SJSA1 (cell line): ENCODE results near the gene PKIG. TPM values are rescaled to one million over a fixed set of nuclear protein-coding genes. Genes with fewer than 3 reads are reported as not detected.
"Not testable (repeated sequence)": the region's sequence is repeated elsewhere in the genome, so short reads cannot be mapped to it uniquely, and the experiment has no call there.

ENCODE experiments used
- DNase-seq, 2 experiments: peaks; one replicate each; pipeline ENCODE4 v3.0.0-alpha.2; 2015 to 2020; ENCODE audit warnings: low spot score in 2 of 2, low read depth in 1 of 2
- H3K27ac ChIP-seq: fragments of 250-450 bp; sonication (Bioruptor Pico); 2 replicates; pipeline ENCODE4 v1.5.1; 2020; ENCODE audit warnings: mild to moderate bottlenecking, moderate library complexity
- H3K27me3 ChIP-seq: fragments of 250-450 bp; sonication (Bioruptor Pico); replicated peaks from 2 replicates; pipeline ENCODE4 v1.5.1; 2020; ENCODE audit warnings: mild to moderate bottlenecking, moderate library complexity
- H3K36me3 ChIP-seq: fragments of 250-450 bp; sonication (Bioruptor Pico); 2 replicates; pipeline ENCODE4 v1.5.1; 2020; ENCODE audit warnings: mild to moderate bottlenecking
- H3K4me1 ChIP-seq: fragments of 250-450 bp; sonication (Bioruptor Pico); replicated peaks from 2 replicates; pipeline ENCODE4 v1.6.1; 2021; ENCODE audit warnings: mild to moderate bottlenecking
- H3K4me3 ChIP-seq: fragments of 250-450 bp; sonication (Bioruptor Pico); 2 replicates; pipeline ENCODE4 v1.5.1; 2020; ENCODE audit warnings: mild to moderate bottlenecking
- H3K9me3 ChIP-seq: fragments of 250-450 bp; sonication (Bioruptor Pico); replicated peaks from 2 replicates; pipeline ENCODE4 v1.5.1; 2020; ENCODE audit warnings: mild to moderate bottlenecking
- total RNA-seq: library from RNA; depleted of rRNA; stranded (reverse); fragments of >200 nt; shearing (Covaris generic); gene quantifications from 2 replicates; pipeline ENCODE4 v1.2.3, GENCODE V29; 2014

PKIG gene
- total RNA-seq, 1 experiment from 2014 or later = 54.6 TPM

GRCh38 chr20:44579313-44580081 is 2.9 kb upstream of the PKIG start:
- Histone ChIP-seq H3K4me3 (no peak overlapping the region), H3K4me1 (peaks cover 69% of the 10 kb centered on the region), H3K27me3 (no peaks in the 10 kb centered on the region), H3K9me3 (peaks cover 4% of the 10 kb centered on the region; the same call in 1 of the 2 replicates), H3K36me3 (no peaks in the 10 kb centered on the region), H3K27ac (peak overlapping the region; percentile 64)
- DNase-seq = peak; percentile 66 to 67

GRCh38 chr20:44580581-44581268 is 1.7 kb upstream of the PKIG start:
- peak in 1 of 2 experiments; percentile 35 for DNase-seq
- peaks cover 69% of the 10 kb centered on the region for H3K4me1 ChIP-seq
- peaks cover 4% of the 10 kb centered on the region; the same call in 1 of the 2 replicates for H3K9me3 ChIP-seq
- no peaks in the 10 kb centered on the region for H3K27me3 ChIP-seq
- no peaks in the 10 kb centered on the region for H3K36me3 ChIP-seq
- H3K27ac ChIP-seq = peak overlapping the region; percentile 64
- no peak overlapping the region for H3K4me3 ChIP-seq

- Histone ChIP-seq H3K4me1 (peaks cover 63% of the 10 kb centered on the region), H3K9me3 (peaks cover 4% of the 10 kb centered on the region; the same call in 1 of the 2 replicates), H3K27me3 (no peaks in the 10 kb centered on the region), H3K27ac (peak overlapping the region; percentile 64), H3K36me3 (no peaks in the 10 kb centered on the region), H3K4me3 (no peak overlapping the region)
- peak in 1 of 2 experiments; percentile 31 for DNase-seq
These were observed 864 bp upstream of the PKIG start for GRCh38 chr20:44581515-44581914.

- Histone ChIP-seq H3K27me3 (no peaks in the 10 kb centered on the region), H3K4me1 (peaks cover 54% of the 10 kb centered on the region), H3K27ac (peak overlapping the region; percentile 57), H3K9me3 (no peaks in the 10 kb centered on the region), H3K4me3 (peak overlapping the region; percentile 21), H3K36me3 (no peaks in the 10 kb centered on the region)
- DNase-seq = peak in 1 of 2 experiments; percentile 38
These were observed 778 bp downstream of the PKIG start for GRCh38 chr20:44583157-44583556.

- no peaks in the 10 kb centered on the region for H3K27me3 ChIP-seq
- no peak overlapping the region for H3K27ac ChIP-seq
- DNase-seq = no peak
- H3K9me3 ChIP-seq = no peaks in the 10 kb centered on the region
- no peak overlapping the region for H3K4me3 ChIP-seq
- H3K4me1 ChIP-seq = peaks cover 52% of the 10 kb centered on the region
- no peaks in the 10 kb centered on the region for H3K36me3 ChIP-seq
These were observed 1.8 kb downstream of the PKIG start for GRCh38 chr20:44584162-44584561.

- no peak for DNase-seq
- no peak overlapping the region for H3K27ac ChIP-seq
- no peaks in the 10 kb centered on the region for H3K9me3 ChIP-seq
- H3K36me3 ChIP-seq = peaks cover 2% of the 10 kb centered on the region; the same call in 1 of the 2 replicates
- no peak overlapping the region for H3K4me3 ChIP-seq
- H3K27me3 ChIP-seq = no peaks in the 10 kb centered on the region
- peaks cover 41% of the 10 kb centered on the region for H3K4me1 ChIP-seq
These were observed 2.9 kb downstream of the PKIG start for GRCh38 chr20:44585057-44585963.

GRCh38 chr20:44586289-44586911 is 4.0 kb downstream of the PKIG start:
- H3K4me1 ChIP-seq = peaks cover 30% of the 10 kb centered on the region

GRCh38 chr20:44587035-44587980 is 4.9 kb downstream of the PKIG start:
- DNase-seq = no peak
- no peak overlapping the region for H3K27ac ChIP-seq

More at GRCh38 chr20:44586289-44586911, 4.0 kb downstream of the PKIG start:
- Histone ChIP-seq H3K27me3 (no peaks in the 10 kb centered on the region), H3K9me3 (no peaks in the 10 kb centered on the region), H3K27ac (no peak overlapping the region), H3K36me3 (peaks cover 6% of the 10 kb centered on the region; the same call in 1 of the 2 replicates), H3K4me3 (no peak overlapping the region)
- DNase-seq = no peak

GRCh38 chr20:44588321-44588720 is 5.9 kb downstream of the PKIG start:
- not testable (repeated sequence) for H3K27ac ChIP-seq, H3K9me3 ChIP-seq, H3K4me3 ChIP-seq, H3K27me3 ChIP-seq, H3K36me3 ChIP-seq, DNase-seq
- H3K4me1 ChIP-seq = peaks cover 11% of the 10 kb centered on the region

More at GRCh38 chr20:44587035-44587980, 4.9 kb downstream of the PKIG start:
- Histone ChIP-seq H3K9me3 (no peaks in the 10 kb centered on the region), H3K4me3 (no peak overlapping the region), H3K36me3 (peaks cover 6% of the 10 kb centered on the region; the same call in 1 of the 2 replicates), H3K27me3 (no peaks in the 10 kb centered on the region), H3K4me1 (peaks cover 21% of the 10 kb centered on the region)

- H3K9me3 ChIP-seq = no peaks in the 10 kb centered on the region
- H3K4me1 ChIP-seq = peaks cover 5% of the 10 kb centered on the region
- H3K4me3 ChIP-seq = no peak overlapping the region
- peaks cover 6% of the 10 kb centered on the region; the same call in 1 of the 2 replicates for H3K36me3 ChIP-seq
- DNase-seq = no peak
- no peak overlapping the region for H3K27ac ChIP-seq
- no peaks in the 10 kb centered on the region for H3K27me3 ChIP-seq
These were observed 7.2 kb downstream of the PKIG start for GRCh38 chr20:44589537-44589936.

GRCh38 chr20:44590980-44591778 is 8.8 kb downstream of the PKIG start:
- H3K27me3 ChIP-seq = no peaks in the 10 kb centered on the region
- H3K4me3 ChIP-seq = no peak overlapping the region
- H3K36me3 ChIP-seq = peaks cover 6% of the 10 kb centered on the region; the same call in 1 of the 2 replicates
- H3K9me3 ChIP-seq = no peaks in the 10 kb centered on the region
- H3K4me1 ChIP-seq = peaks cover 13% of the 10 kb centered on the region
- DNase-seq = no peak
- H3K27ac ChIP-seq = no peak overlapping the region
